ENCODE data around the gene ACAD8. TPM values are rescaled to one million over a fixed set of nuclear protein-coding genes. Genes with fewer than 3 reads are reported as not detected.

ACAD8 gene
- total RNA-seq, 1 donor from 2014 or later, result 20.0 TPM

DNA sequence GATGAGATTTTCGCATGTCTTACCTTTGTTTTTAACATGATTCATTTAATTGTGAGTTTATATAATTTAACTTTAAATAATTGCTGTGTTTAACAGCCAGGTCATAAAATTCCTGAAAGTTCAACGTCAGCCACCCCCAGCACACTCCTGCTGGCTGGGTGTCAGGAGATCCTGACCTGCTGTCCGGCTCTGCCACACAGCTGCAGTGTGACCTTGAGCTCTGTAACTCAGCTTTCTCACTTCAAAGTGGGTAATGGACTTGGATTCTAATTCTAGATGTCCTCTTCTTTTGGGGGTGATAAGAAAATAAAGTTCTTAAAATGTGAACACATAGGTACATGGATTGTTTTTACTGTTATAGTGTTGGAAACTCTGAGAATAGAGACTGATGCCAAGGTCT is 18.0 kb upstream of the ACAD8 start:
- TF ChIP-seq, protein P1, sequence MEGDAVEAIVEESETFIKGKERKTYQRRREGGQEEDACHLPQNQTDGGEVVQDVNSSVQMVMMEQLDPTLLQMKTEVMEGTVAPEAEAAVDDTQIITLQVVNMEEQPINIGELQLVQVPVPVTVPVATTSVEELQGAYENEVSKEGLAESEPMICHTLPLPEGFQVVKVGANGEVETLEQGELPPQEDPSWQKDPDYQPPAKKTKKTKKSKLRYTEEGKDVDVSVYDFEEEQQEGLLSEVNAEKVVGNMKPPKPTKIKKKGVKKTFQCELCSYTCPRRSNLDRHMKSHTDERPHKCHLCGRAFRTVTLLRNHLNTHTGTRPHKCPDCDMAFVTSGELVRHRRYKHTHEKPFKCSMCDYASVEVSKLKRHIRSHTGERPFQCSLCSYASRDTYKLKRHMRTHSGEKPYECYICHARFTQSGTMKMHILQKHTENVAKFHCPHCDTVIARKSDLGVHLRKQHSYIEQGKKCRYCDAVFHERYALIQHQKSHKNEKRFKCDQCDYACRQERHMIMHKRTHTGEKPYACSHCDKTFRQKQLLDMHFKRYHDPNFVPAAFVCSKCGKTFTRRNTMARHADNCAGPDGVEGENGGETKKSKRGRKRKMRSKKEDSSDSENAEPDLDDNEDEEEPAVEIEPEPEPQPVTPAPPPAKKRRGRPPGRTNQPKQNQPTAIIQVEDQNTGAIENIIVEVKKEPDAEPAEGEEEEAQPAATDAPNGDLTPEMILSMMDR (IDR thresholded peaks at IDR 0.05; ENCODE audit: insufficient read depth, low read length, poor library complexity, severe bottlenecking), result no peak
- H3K4me3 ChIP-seq (ENCODE audit: low read depth, low read length), result no peak overlapping the region
- no peak for DNase-seq (ENCODE audit: low read depth)
- H3K27me3 ChIP-seq (ENCODE audit: control insufficient read depth, insufficient read depth, low read length), result no peaks in the 10 kb centered on the region
- peaks cover 2% of the 10 kb centered on the region for H3K36me3 ChIP-seq (ENCODE audit: control insufficient read depth, insufficient read depth, low read length)

DNA sequence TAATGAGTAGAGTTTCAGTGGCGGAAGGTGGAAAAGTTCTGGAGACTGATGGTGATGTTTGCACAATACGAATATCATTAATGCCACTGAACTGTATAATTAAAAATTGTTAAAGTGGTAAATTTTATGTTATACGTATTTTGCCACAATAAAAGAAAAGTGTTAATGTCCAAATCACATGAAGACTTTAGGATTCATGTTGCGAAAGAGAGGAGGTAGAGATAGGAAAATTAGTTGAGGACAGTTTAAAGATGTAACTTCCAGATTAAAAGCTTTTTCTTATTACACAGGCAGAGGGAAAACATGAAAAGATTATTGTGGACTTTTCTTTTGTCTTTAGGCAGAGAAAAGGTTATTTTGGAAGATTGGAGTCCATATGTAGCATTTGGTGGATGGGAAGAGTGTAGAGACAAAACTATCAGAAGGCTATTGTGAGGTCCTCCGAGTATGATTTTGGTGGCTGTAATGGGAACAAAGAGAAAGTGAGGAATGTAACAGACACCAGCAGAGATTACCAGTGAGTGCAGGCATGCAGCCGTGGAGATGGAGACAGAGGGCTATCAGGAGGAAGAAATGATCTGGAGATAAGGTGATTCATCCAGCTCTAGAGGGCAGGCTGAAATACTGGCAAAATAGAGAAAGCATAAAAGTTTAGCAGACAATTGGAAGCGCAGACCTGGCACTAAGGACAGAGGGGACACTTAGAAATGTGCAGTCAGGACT is 16.4 kb upstream of the ACAD8 start:
- peaks cover 2% of the 10 kb centered on the region for H3K36me3 ChIP-seq (ENCODE audit: control insufficient read depth, insufficient read depth, low read length)

DNA sequence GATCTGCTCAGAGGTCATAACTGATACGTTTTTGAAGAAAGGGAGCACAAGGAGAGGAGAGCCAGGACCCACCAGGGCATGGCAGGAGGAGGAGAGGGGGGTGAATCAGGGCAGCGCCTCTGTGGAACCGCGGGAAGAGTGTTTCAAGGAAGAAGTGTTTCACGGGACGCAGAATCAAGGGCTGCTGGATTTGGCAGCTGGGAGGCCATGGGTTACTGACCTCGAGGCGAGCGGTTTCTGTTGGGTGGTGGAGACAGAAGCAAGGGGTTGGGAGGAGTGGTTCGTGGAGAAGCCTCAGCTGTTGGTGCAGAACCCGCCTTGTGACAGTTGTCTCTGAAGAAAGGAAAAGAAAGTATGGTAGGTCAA is 15.8 kb upstream of the ACAD8 start:
- Histone ChIP-seq H3K27me3 (ENCODE audit: control insufficient read depth, insufficient read depth, low read length) (no peaks in the 10 kb centered on the region), H3K36me3 (ENCODE audit: control insufficient read depth, insufficient read depth, low read length) (peaks cover 2% of the 10 kb centered on the region), H3K4me3 (ENCODE audit: low read depth, low read length) (no peak overlapping the region)
- no peak for DNase-seq (ENCODE audit: low read depth)
- TF ChIP-seq, protein P1 (IDR thresholded peaks at IDR 0.05; ENCODE audit: insufficient read depth, low read length, poor library complexity, severe bottlenecking), result no peak

More for the DNA sequence above, 16.4 kb upstream of the ACAD8 start:
- TF ChIP-seq, protein P1 (IDR thresholded peaks at IDR 0.05; ENCODE audit: insufficient read depth, low read length, poor library complexity, severe bottlenecking), result no peak
- no peak for DNase-seq (ENCODE audit: low read depth)
- Histone ChIP-seq H3K27me3 (ENCODE audit: control insufficient read depth, insufficient read depth, low read length) (no peaks in the 10 kb centered on the region), H3K4me3 (ENCODE audit: low read depth, low read length) (no peak overlapping the region)

DNA sequence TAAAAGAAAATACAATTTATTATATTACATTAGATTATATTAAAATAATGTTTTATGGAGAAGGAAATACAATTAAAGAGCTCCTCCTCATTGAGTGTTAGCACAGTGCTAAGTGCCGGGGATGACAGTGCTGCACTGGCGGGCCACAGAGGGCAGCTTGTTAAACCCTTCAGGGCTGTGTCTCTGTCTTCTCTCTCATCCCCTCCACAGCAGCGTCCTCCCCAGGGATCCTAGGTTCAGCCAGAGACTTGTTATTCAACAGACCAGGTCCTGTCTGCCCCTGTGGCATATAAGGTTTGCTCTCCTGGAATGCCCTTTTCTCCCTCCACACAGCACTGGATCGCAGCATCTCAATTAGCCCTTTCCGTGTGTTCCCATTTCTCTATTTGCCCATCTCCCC is 14.4 kb upstream of the ACAD8 start:
- Histone ChIP-seq H3K36me3 (ENCODE audit: control insufficient read depth, insufficient read depth, low read length) (peaks cover 2% of the 10 kb centered on the region), H3K27me3 (ENCODE audit: control insufficient read depth, insufficient read depth, low read length) (no peaks in the 10 kb centered on the region), H3K4me3 (ENCODE audit: low read depth, low read length) (no peak overlapping the region)
- TF ChIP-seq, protein P1 (IDR thresholded peaks at IDR 0.05; ENCODE audit: insufficient read depth, low read length, poor library complexity, severe bottlenecking), result no peak
- DNase-seq (ENCODE audit: low read depth), result no peak

DNA sequence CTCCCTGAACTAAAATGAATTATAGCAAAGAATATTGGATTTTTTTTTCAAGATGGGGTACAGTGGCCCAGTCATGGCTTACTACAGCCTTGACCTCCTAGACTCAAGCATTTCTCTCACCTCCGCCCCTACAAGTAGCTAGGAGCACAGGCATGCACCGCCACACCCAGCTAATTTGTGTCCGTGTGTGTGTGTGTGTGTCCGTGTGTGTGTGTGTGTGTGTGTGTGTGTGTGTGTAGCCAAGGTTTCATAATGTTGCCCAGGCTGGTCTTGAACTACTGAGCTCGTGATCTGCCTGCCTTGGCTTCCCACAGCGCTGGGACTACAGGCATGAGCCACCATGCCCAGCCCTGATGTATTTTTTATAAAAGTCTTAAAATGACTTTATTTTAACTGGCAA is 12.8 kb upstream of the ACAD8 start:
- Histone ChIP-seq H3K36me3 (ENCODE audit: control insufficient read depth, insufficient read depth, low read length) (peaks cover 2% of the 10 kb centered on the region), H3K4me3 (ENCODE audit: low read depth, low read length) (no peak overlapping the region), H3K27me3 (ENCODE audit: control insufficient read depth, insufficient read depth, low read length) (no peaks in the 10 kb centered on the region)
- DNase-seq (ENCODE audit: low read depth), result no peak
- TF ChIP-seq, protein P1 (IDR thresholded peaks at IDR 0.05; ENCODE audit: insufficient read depth, low read length, poor library complexity, severe bottlenecking), result no peak

DNA sequence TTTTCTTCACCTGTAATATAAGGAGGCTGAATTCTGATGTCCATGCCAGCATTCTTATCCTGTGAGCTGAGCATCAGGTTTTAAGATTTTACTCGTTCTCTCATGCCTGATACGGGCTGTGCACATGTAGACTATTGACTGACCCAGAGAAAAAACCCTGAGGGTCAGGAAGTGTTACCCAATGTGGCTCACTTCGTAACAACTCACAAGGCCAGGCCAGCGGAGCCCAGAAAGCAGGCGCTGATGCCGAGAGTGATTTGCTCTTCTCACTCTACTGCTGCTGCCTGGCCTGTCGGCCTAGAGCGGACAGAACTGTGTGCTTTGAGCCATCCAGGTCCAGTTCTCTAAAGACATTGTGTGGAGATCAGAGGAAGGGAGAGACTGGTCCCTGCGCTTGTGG is 11.0 kb upstream of the ACAD8 start:
- TF ChIP-seq, protein P1 (IDR thresholded peaks at IDR 0.05; ENCODE audit: insufficient read depth, low read length, poor library complexity, severe bottlenecking), result no peak
- Histone ChIP-seq H3K27me3 (ENCODE audit: control insufficient read depth, insufficient read depth, low read length) (no peaks in the 10 kb centered on the region), H3K4me3 (ENCODE audit: low read depth, low read length) (no peak overlapping the region), H3K36me3 (ENCODE audit: control insufficient read depth, insufficient read depth, low read length) (peaks cover 2% of the 10 kb centered on the region)
- no peak for DNase-seq (ENCODE audit: low read depth)
